ENCODE results near the gene PREX1.

The PREX1 gene

GRCh38 chr20:48581167-48581566 lies 246.6 kb downstream of the PREX1 start:
- DNase-seq (ENCODE audit: low read depth) = no peak

DNA sequence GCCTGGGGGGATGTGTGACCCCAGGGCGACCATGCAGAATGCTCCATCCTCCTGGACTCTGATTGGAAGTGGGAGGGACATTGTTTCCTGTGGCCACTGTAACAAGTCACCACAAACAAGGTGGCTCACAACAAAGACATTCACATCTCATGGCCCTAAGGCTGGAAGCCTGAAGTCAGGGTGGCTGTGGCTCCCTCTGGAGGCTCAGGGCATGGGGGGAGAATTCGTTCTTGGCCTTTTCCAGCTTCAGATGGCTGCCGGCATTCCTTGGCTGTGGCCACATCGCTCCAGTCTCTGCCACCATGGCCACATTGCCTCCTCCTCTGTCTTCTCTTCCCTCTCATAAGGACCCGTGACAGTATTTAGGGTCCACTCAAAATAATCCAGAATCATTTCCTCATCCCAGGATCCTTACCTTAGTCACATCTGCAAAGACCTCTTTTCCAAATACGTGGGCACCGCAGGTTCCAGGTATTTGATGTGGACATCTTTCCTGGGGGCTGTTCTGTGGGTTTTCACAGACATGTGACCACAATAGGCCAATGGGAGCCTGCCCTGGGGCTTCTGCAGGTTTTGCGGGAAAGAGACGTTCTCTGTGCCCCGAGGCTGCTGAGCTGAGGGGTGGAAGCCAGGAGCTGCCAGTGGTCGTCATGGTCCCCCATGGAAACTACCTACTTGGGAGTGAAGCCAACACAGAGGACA lies 249.3 kb downstream of the PREX1 start:
- DNase-seq (ENCODE audit: low read depth) = no peak

- DNase-seq (ENCODE audit: low read depth) = no peak
Measured at GRCh38 chr20:48577557-48577956, 250.2 kb downstream of the PREX1 start.

GRCh38 chr20:48574383-48574782 lies 253.4 kb downstream of the PREX1 start:
- no peak for DNase-seq (ENCODE audit: low read depth)

Measured in activated T-cell treated with anti-CD3 and anti-CD28 coated beads for 1 hour (primary cell).